ENCODE measurements around the gene PNMA8C. TPM values are rescaled to one million over a fixed set of nuclear protein-coding genes. Genes with fewer than 3 reads are reported as not detected.
A peak's percentile ranks its signal among the peaks of the same experiment; 100 is the strongest.
"Not testable (repeated sequence)": the region's sequence is repeated elsewhere in the genome, so short reads cannot be mapped to it uniquely, and the experiment has no call there.

Gene PNMA8C
- polyA plus RNA-seq, 4 donors: 0.09 to 0.49 TPM; not detected in 2

GRCh38 chr19:46442808-46443450 is 14.2 kb upstream of the PNMA8C start:
- H3K27me3 ChIP-seq (ENCODE audit: control insufficient read depth in 3 of 3, insufficient read depth in 3 of 3, low read length in 3 of 3): no peaks in the 10 kb centered on the region
- WGBS, 3 donors: 45 to 59% (median 48%) methylated on average over 8 of the region's 8 CpGs
- no peaks in the 10 kb centered on the region for H3K4me1 ChIP-seq (ENCODE audit: control insufficient read depth in 3 of 3, insufficient read depth in 2 of 3, low read depth in 1 of 3, low read length in 2 of 3)
- no peak overlapping the region for H3K27ac ChIP-seq (ENCODE audit: low read depth in 1 of 3, low read length in 2 of 3)
- DNase-seq (no peak), FAIRE-seq (no peak)
- H3K9me3 ChIP-seq (ENCODE audit: control insufficient read depth in 2 of 2, insufficient read depth in 1 of 2, low read depth in 1 of 2, low read length in 1 of 2): no peaks in the 10 kb centered on the region
- no peaks in the 10 kb centered on the region for H3K36me3 ChIP-seq (ENCODE audit: control insufficient read depth in 3 of 3, insufficient read depth in 2 of 3, low read depth in 1 of 3, low read length in 3 of 3)
- no peak overlapping the region for H3K4me3 ChIP-seq (ENCODE audit: low read depth in 1 of 3, low read length in 3 of 3)

GRCh38 chr19:46441866-46442265 is 13.1 kb upstream of the PNMA8C start:
- Histone ChIP-seq H3K27me3 (ENCODE audit: control insufficient read depth in 3 of 3, insufficient read depth in 3 of 3, low read length in 3 of 3) (no peaks in the 10 kb centered on the region), H3K27ac (ENCODE audit: low read depth in 1 of 3, low read length in 2 of 3) (no peak overlapping the region), H3K4me1 (ENCODE audit: control insufficient read depth in 3 of 3, insufficient read depth in 2 of 3, low read depth in 1 of 3, low read length in 2 of 3) (no peaks in the 10 kb centered on the region), H3K36me3 (ENCODE audit: control insufficient read depth in 3 of 3, insufficient read depth in 2 of 3, low read depth in 1 of 3, low read length in 3 of 3) (no peaks in the 10 kb centered on the region), H3K9me3 (ENCODE audit: control insufficient read depth in 2 of 2, insufficient read depth in 1 of 2, low read depth in 1 of 2, low read length in 1 of 2) (no peaks in the 10 kb centered on the region), H3K4me3 (ENCODE audit: low read depth in 1 of 3, low read length in 3 of 3) (no peak overlapping the region)
- FAIRE-seq (no peak), DNase-seq (no peak)
- 61 to 76% (median 67%) methylated on average over 1 of the region's 1 CpG for WGBS, 3 donors

GRCh38 chr19:46435689-46436088 is 7.0 kb upstream of the PNMA8C start:
- not testable (repeated sequence) for FAIRE-seq; H3K4me3 ChIP-seq (ENCODE audit: low read depth in 1 of 3, low read length in 3 of 3); H3K4me1 ChIP-seq (ENCODE audit: control insufficient read depth in 3 of 3, insufficient read depth in 2 of 3, low read depth in 1 of 3, low read length in 2 of 3); H3K9me3 ChIP-seq (ENCODE audit: control insufficient read depth in 2 of 2, insufficient read depth in 1 of 2, low read depth in 1 of 2, low read length in 1 of 2); H3K36me3 ChIP-seq (ENCODE audit: control insufficient read depth in 3 of 3, insufficient read depth in 2 of 3, low read depth in 1 of 3, low read length in 3 of 3); H3K27me3 ChIP-seq (ENCODE audit: control insufficient read depth in 3 of 3, insufficient read depth in 3 of 3, low read length in 3 of 3); H3K27ac ChIP-seq (ENCODE audit: low read depth in 1 of 3, low read length in 2 of 3); DNase-seq
- whole genome bisulfite sequencing, 3 donors: 91 to 97% (median 95%) methylated on average over 4 of the region's 4 CpGs

- no peak for DNase-seq
- no peaks in the 10 kb centered on the region for H3K9me3 ChIP-seq (ENCODE audit: control insufficient read depth in 2 of 2, insufficient read depth in 1 of 2, low read depth in 1 of 2, low read length in 1 of 2)
- no peaks in the 10 kb centered on the region for H3K36me3 ChIP-seq (ENCODE audit: control insufficient read depth in 3 of 3, insufficient read depth in 2 of 3, low read depth in 1 of 3, low read length in 3 of 3)
- peaks cover 0 to 6% (median 0%) of the 10 kb centered on the region in 3 donors for H3K27me3 ChIP-seq (ENCODE audit: control insufficient read depth in 3 of 3, insufficient read depth in 3 of 3, low read length in 3 of 3)
- H3K27ac ChIP-seq (ENCODE audit: low read depth in 1 of 3, low read length in 2 of 3): no peak overlapping the region
- no peaks in the 10 kb centered on the region for H3K4me1 ChIP-seq (ENCODE audit: control insufficient read depth in 3 of 3, insufficient read depth in 2 of 3, low read depth in 1 of 3, low read length in 2 of 3)
- WGBS, 3 donors: 34 to 50% (median 42%) methylated on average over 6 of the region's 6 CpGs
- no peak for FAIRE-seq
- H3K4me3 ChIP-seq (ENCODE audit: low read depth in 1 of 3, low read length in 3 of 3): no peak overlapping the region
These were observed 6.3 kb upstream of the PNMA8C start for GRCh38 chr19:46435009-46435408.

GRCh38 chr19:46433470-46433869 is 4.7 kb upstream of the PNMA8C start:
- H3K27me3 ChIP-seq (ENCODE audit: control insufficient read depth in 3 of 3, insufficient read depth in 3 of 3, low read length in 3 of 3): peaks cover 0 to 15% (median 0%) of the 10 kb centered on the region in 3 donors
- FAIRE-seq; H3K4me1 ChIP-seq (ENCODE audit: control insufficient read depth in 3 of 3, insufficient read depth in 2 of 3, low read depth in 1 of 3, low read length in 2 of 3); H3K27ac ChIP-seq (ENCODE audit: low read depth in 1 of 3, low read length in 2 of 3); H3K9me3 ChIP-seq (ENCODE audit: control insufficient read depth in 2 of 2, insufficient read depth in 1 of 2, low read depth in 1 of 2, low read length in 1 of 2); H3K4me3 ChIP-seq (ENCODE audit: low read depth in 1 of 3, low read length in 3 of 3); H3K36me3 ChIP-seq (ENCODE audit: control insufficient read depth in 3 of 3, insufficient read depth in 2 of 3, low read depth in 1 of 3, low read length in 3 of 3); DNase-seq: not testable (repeated sequence)
- WGBS, 3 donors: 63 to 72% (median 65%) methylated on average over 7 of the region's 7 CpGs

GRCh38 chr19:46431824-46432223 is 3.1 kb upstream of the PNMA8C start:
- peaks cover 0 to 28% (median 0%) of the 10 kb centered on the region in 3 donors for H3K27me3 ChIP-seq (ENCODE audit: control insufficient read depth in 3 of 3, insufficient read depth in 3 of 3, low read length in 3 of 3)
- DNase-seq (peak in 1 of 2 donors; percentile 56), FAIRE-seq (no peak)
- H3K4me3 ChIP-seq (ENCODE audit: low read depth in 1 of 3, low read length in 3 of 3): no peak overlapping the region
- H3K9me3 ChIP-seq (ENCODE audit: control insufficient read depth in 2 of 2, insufficient read depth in 1 of 2, low read depth in 1 of 2, low read length in 1 of 2): no peaks in the 10 kb centered on the region
- no peaks in the 10 kb centered on the region for H3K4me1 ChIP-seq (ENCODE audit: control insufficient read depth in 3 of 3, insufficient read depth in 2 of 3, low read depth in 1 of 3, low read length in 2 of 3)
- no peak overlapping the region for H3K27ac ChIP-seq (ENCODE audit: low read depth in 1 of 3, low read length in 2 of 3)
- 20 to 42% (median 35%) methylated on average over 9 to 10 of the region's 10 CpGs for WGBS, 3 donors
- H3K36me3 ChIP-seq (ENCODE audit: control insufficient read depth in 3 of 3, insufficient read depth in 2 of 3, low read depth in 1 of 3, low read length in 3 of 3): no peaks in the 10 kb centered on the region

- DNase-seq: no peak
- peaks cover 2 to 28% (median 6%) of the 10 kb centered on the region in 3 donors for H3K27me3 ChIP-seq (ENCODE audit: control insufficient read depth in 3 of 3, insufficient read depth in 3 of 3, low read length in 3 of 3)
- H3K27ac ChIP-seq (ENCODE audit: low read depth in 1 of 3, low read length in 2 of 3): no peak overlapping the region
- 51 to 64% (median 55%) methylated on average over 4 of the region's 4 CpGs for WGBS, 3 donors
- no peaks in the 10 kb centered on the region for H3K9me3 ChIP-seq (ENCODE audit: control insufficient read depth in 2 of 2, insufficient read depth in 1 of 2, low read depth in 1 of 2, low read length in 1 of 2)
- FAIRE-seq: no peak
- no peak overlapping the region for H3K4me3 ChIP-seq (ENCODE audit: low read depth in 1 of 3, low read length in 3 of 3)
- peaks cover 0 to 8% (median 3%) of the 10 kb centered on the region in 3 donors for H3K4me1 ChIP-seq (ENCODE audit: control insufficient read depth in 3 of 3, insufficient read depth in 2 of 3, low read depth in 1 of 3, low read length in 2 of 3)
- no peaks in the 10 kb centered on the region for H3K36me3 ChIP-seq (ENCODE audit: control insufficient read depth in 3 of 3, insufficient read depth in 2 of 3, low read depth in 1 of 3, low read length in 3 of 3)
These were observed 1.3 kb upstream of the PNMA8C start for GRCh38 chr19:46429999-46430398.

GRCh38 chr19:46427518-46428045 is 1.2 kb downstream of the PNMA8C start:
- Histone ChIP-seq H3K4me1 (ENCODE audit: control insufficient read depth in 3 of 3, insufficient read depth in 2 of 3, low read depth in 1 of 3, low read length in 2 of 3) (peaks cover 0 to 8% (median 3%) of the 10 kb centered on the region in 3 donors), H3K27ac (ENCODE audit: low read depth in 1 of 3, low read length in 2 of 3) (no peak overlapping the region), H3K36me3 (ENCODE audit: control insufficient read depth in 3 of 3, insufficient read depth in 2 of 3, low read depth in 1 of 3, low read length in 3 of 3) (no peaks in the 10 kb centered on the region), H3K27me3 (ENCODE audit: control insufficient read depth in 3 of 3, insufficient read depth in 3 of 3, low read length in 3 of 3) (peaks cover 2 to 28% (median 6%) of the 10 kb centered on the region in 3 donors), H3K9me3 (ENCODE audit: control insufficient read depth in 2 of 2, insufficient read depth in 1 of 2, low read depth in 1 of 2, low read length in 1 of 2) (no peaks in the 10 kb centered on the region), H3K4me3 (ENCODE audit: low read depth in 1 of 3, low read length in 3 of 3) (no peak overlapping the region)
- DNase-seq (no peak), FAIRE-seq (no peak)
- WGBS, 3 donors: 69 to 81% (median 76%) methylated on average over 17 of the region's 17 CpGs

Measured in small intestine (tissue), 7 donors.